AG04450 (cell line): ENCODE data around the gene FBXL17. TPM values are rescaled to one million over a fixed set of nuclear protein-coding genes. Genes with fewer than 3 reads are reported as not detected.

ENCODE experiments used
- CTCF ChIA-PET: fragments of 300-600, 350-600 bp; formaldehyde crosslinking; extraction: SDS; loops from one replicate; lab custom pipeline; 2022; ENCODE audit warnings: antibody characterized with exemption, inconsistent platforms; lab: Charles Lee
- POLR2A ChIA-PET: fragments of 350-600 bp; formaldehyde crosslinking; extraction: SDS; loops from one replicate; lab custom pipeline; 2021; ENCODE audit warnings: antibody characterized with exemption, inconsistent platforms; lab: Yijun Ruan, JAX
- DNase-seq: peaks from one replicate; pipeline ENCODE4 v3.0.0-alpha.2; 2011; ENCODE audit warnings: low read depth, low spot score
- H3K27ac ChIP-seq: one replicate; pipeline ENCODE4 v1.5.1; 2012; ENCODE audit warnings: low read depth, low read length, control low read depth
- H3K27me3 ChIP-seq: one replicate; pipeline ENCODE4 v1.6.0; 2012; ENCODE audit warnings: low read length; ENCODE audit not compliant: control insufficient read depth, insufficient read depth
- H3K4me3 ChIP-seq: 2 replicates; pipeline ENCODE4 v1.5.1; 2011; ENCODE audit warnings: mild to moderate bottlenecking, low read depth, low read length, control low read depth
- H3K9me3 ChIP-seq: 2 replicates; pipeline ENCODE4 v1.5.1; 2012; ENCODE audit warnings: low read length; ENCODE audit not compliant: control insufficient read depth, insufficient read depth
- polyA plus RNA-seq: library from polyadenylated mRNA; depleted of rRNA; stranded (reverse); fragments of >200 nt; gene quantifications from 2 replicates; pipeline ENCODE4 v1.2.3, GENCODE V29; 2011
- TF ChIP-seq, protein P1 (sequence below): IDR thresholded peaks from 2 replicates; pipeline ENCODE4 v1.5.1; 2011; ENCODE audit warnings: low read depth, low read length, control low read depth, inconsistent platforms

The FBXL17 gene
- polyA plus RNA-seq, 1 experiment: 9.4 TPM

DNA sequence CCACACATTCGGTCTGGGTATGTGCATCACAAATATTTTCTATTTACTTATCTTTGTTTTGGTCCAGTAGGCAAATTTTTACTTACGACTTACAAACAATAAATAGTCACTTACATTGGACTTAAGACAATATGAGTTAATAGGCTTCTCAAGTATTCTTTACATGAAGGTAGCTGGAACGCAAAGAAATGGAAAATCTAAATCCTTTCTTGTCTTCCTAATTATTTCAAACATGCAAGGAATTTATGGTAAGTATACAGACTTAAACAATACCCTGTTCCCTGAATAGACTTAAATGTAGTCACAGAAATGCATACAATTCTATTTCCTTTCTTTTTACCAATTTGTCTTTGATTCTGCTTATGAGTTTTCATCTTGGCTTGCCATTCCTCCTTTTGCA lies 448.6 kb downstream of the FBXL17 start:
- H3K4me3 ChIP-seq: no peak overlapping the region
- no peaks in the 10 kb centered on the region for H3K27me3 ChIP-seq
- POLR2A ChIA-PET: no interaction called here
- CTCF ChIA-PET: no interaction called here
- TF ChIP-seq, protein P1, sequence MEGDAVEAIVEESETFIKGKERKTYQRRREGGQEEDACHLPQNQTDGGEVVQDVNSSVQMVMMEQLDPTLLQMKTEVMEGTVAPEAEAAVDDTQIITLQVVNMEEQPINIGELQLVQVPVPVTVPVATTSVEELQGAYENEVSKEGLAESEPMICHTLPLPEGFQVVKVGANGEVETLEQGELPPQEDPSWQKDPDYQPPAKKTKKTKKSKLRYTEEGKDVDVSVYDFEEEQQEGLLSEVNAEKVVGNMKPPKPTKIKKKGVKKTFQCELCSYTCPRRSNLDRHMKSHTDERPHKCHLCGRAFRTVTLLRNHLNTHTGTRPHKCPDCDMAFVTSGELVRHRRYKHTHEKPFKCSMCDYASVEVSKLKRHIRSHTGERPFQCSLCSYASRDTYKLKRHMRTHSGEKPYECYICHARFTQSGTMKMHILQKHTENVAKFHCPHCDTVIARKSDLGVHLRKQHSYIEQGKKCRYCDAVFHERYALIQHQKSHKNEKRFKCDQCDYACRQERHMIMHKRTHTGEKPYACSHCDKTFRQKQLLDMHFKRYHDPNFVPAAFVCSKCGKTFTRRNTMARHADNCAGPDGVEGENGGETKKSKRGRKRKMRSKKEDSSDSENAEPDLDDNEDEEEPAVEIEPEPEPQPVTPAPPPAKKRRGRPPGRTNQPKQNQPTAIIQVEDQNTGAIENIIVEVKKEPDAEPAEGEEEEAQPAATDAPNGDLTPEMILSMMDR: no peak
- H3K27ac ChIP-seq: no peak overlapping the region
- no peaks in the 10 kb centered on the region for H3K9me3 ChIP-seq
- DNase-seq: no peak

DNA sequence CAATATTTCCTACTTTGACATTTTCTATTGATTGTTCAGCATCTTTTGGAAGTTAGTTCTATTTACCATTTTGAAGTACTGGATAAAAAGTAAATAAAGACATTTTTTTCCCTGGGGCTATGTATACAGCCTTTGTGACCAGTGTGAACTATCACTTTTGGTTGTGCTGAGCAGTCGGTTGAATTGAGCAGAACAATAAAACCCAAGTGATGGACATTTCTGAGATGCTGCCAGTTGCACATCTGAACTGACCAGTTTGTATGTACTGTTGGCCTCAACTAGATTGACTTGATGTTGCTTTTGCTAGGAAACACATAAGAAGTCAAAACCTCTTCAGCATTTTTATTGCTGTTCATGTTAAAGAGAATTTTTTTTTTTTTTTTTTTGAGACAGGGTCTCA lies 451.0 kb downstream of the FBXL17 start:
- no peak overlapping the region for H3K4me3 ChIP-seq
- ChIA-PET CTCF (no interaction called here), POLR2A (no interaction called here)
- H3K27me3 ChIP-seq: no peaks in the 10 kb centered on the region
- no peaks in the 10 kb centered on the region for H3K9me3 ChIP-seq
- no peak for DNase-seq
- TF ChIP-seq, protein P1: no peak
- no peak overlapping the region for H3K27ac ChIP-seq

GRCh38 chr5:107930092-107930491 lies 451.8 kb downstream of the FBXL17 start:
- DNase-seq: no peak
- TF ChIP-seq, protein P1: no peak
- no peaks in the 10 kb centered on the region for H3K9me3 ChIP-seq
- H3K27ac ChIP-seq: no peak overlapping the region
- no peak overlapping the region for H3K4me3 ChIP-seq
- H3K27me3 ChIP-seq: no peaks in the 10 kb centered on the region
- CTCF ChIA-PET: no interaction called here
- POLR2A ChIA-PET: no interaction called here

DNA sequence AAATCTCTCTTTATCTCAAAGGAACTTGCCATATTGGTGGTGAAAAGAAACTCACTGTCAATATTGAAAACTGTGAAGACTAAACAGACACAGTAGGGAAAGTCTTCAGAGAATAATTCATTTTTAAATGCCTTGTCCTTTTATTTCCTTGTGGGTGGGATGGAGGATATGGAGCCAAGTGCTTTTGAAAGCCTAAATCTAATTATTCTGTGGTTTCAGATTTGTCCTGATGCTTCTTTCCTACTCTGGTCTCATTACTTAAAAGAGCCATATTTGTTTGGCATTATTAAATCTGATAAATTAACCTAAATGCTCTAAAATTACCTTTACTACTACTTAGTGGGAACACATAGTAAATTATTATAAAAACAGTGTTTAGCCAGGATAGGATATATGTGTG lies 452.8 kb downstream of the FBXL17 start:
- CTCF ChIA-PET: no interaction called here
- DNase-seq: no peak
- H3K4me3 ChIP-seq: no peak overlapping the region
- H3K9me3 ChIP-seq: no peaks in the 10 kb centered on the region
- no peaks in the 10 kb centered on the region for H3K27me3 ChIP-seq
- TF ChIP-seq, protein P1: no peak
- POLR2A ChIA-PET: no interaction called here
- H3K27ac ChIP-seq: no peak overlapping the region

GRCh38 chr5:107926121-107926520 lies 455.8 kb downstream of the FBXL17 start:
- DNase-seq: no peak
- ChIA-PET CTCF (no interaction called here), POLR2A (no interaction called here)
- no peak overlapping the region for H3K27ac ChIP-seq
- H3K9me3 ChIP-seq: no peaks in the 10 kb centered on the region
- H3K27me3 ChIP-seq: no peaks in the 10 kb centered on the region
- TF ChIP-seq, protein P1: no peak
- no peak overlapping the region for H3K4me3 ChIP-seq
